OCI-LY7 (cell line): Measurements from ENCODE around the gene CRX. TPM values are rescaled to one million over a fixed set of nuclear protein-coding genes. Genes with fewer than 3 reads are reported as not detected.
"Not testable (repeated sequence)": the region's sequence is repeated elsewhere in the genome, so short reads cannot be mapped to it uniquely, and the experiment has no call there.

Source experiments
- BruUV-seq: library from RNA; stranded (reverse); fragments of 400-500 nt; replicated peaks from 2 replicates; lab custom pipeline; 2021; lab: Mats Ljungman, UMichigan
- CTCF ChIA-PET: fragments of 300-600 bp; sonication (Branson Sonifier 250); formaldehyde crosslinking; loops from one replicate; lab custom pipeline; 2022; ENCODE audit warnings: antibody characterized with exemption; ENCODE audit not compliant: unreplicated experiment; lab: Charles Lee
- POLR2A ChIA-PET: fragments of 300-600 bp; sonication (Branson Sonifier 250); formaldehyde crosslinking; loops from one replicate; lab custom pipeline; 2022; ENCODE audit warnings: antibody characterized with exemption; lab: Charles Lee
- DNase-seq: peaks from one replicate; pipeline ENCODE4 v3.0.0-alpha.2; 2015; ENCODE audit warnings: low spot score
- H2AFZ ChIP-seq: fragments of 200-600 bp; sonication (generic), shearing (Covaris generic); 2 replicates; pipeline ENCODE4 v1.6.1; 2014; ENCODE audit warnings: mild to moderate bottlenecking, antibody characterized with exemption, low read length, moderate library complexity
- H3K27ac ChIP-seq: fragments of 200-600 bp; sonication (generic); 2 replicates; pipeline ENCODE4 v1.5.1; 2014; ENCODE audit warnings: mixed run types, low read depth, mild to moderate bottlenecking, moderate library complexity, low read length, inconsistent platforms; ENCODE audit not compliant: poor library complexity, severe bottlenecking
- H3K36me3 ChIP-seq: fragments of 200-600 bp; sonication (generic); 2 replicates; pipeline ENCODE4 v1.6.1; 2014; ENCODE audit warnings: mild to moderate bottlenecking, antibody characterized with exemption, low read length, moderate library complexity, mixed read lengths; ENCODE audit not compliant: insufficient read depth
- H3K4me1 ChIP-seq: fragments of 200-600 bp; sonication (generic); 2 replicates; pipeline ENCODE4 v1.5.1; 2014; ENCODE audit warnings: mild to moderate bottlenecking, low read length; ENCODE audit not compliant: insufficient read depth, poor library complexity, severe bottlenecking
- H3K4me2 ChIP-seq: fragments of 200-600 bp; sonication (generic); 2 replicates; pipeline ENCODE4 v1.6.1; 2014; ENCODE audit warnings: mild to moderate bottlenecking, low read length
- H3K4me3 ChIP-seq: fragments of 200-600 bp; sonication (generic); 2 replicates; pipeline ENCODE4 v1.5.1; 2014; ENCODE audit warnings: mild to moderate bottlenecking, low read depth, low read length; ENCODE audit not compliant: poor library complexity, severe bottlenecking
- H3K79me2 ChIP-seq: fragments of 200-600 bp; sonication (generic); 2 replicates; pipeline ENCODE4 v1.6.1; 2016; ENCODE audit warnings: low read depth, mild to moderate bottlenecking, low read length, moderate library complexity, mixed read lengths; ENCODE audit not compliant: insufficient read depth
- H3K9me2 ChIP-seq: fragments of 200-600 bp; sonication (generic); 2 replicates; pipeline ENCODE4 v1.6.1; 2016; ENCODE audit warnings: mild to moderate bottlenecking, low read length, mixed read lengths; ENCODE audit not compliant: insufficient read depth
- H3K9me3 ChIP-seq: fragments of 200-600 bp; sonication (generic); 2 replicates; pipeline ENCODE4 v1.6.1; 2014; ENCODE audit warnings: mild to moderate bottlenecking, mixed run types, low read length, mixed read lengths
- H4K20me1 ChIP-seq: fragments of 200-600 bp; sonication (generic); 2 replicates; pipeline ENCODE4 v1.6.1; 2014; ENCODE audit warnings: mild to moderate bottlenecking, antibody characterized with exemption, low read length, moderate library complexity, mixed read lengths; ENCODE audit not compliant: insufficient read depth
- EZH2phosphoT487 ChIP-seq: fragments of 200-600 bp; sonication (generic); IDR thresholded peaks from 2 replicates; pipeline ENCODE4 v1.6.1; 2018; ENCODE audit warnings: low read depth, borderline replicate concordance, mild to moderate bottlenecking, mixed run types, antibody characterized with exemption, low read length, moderate library complexity, mixed read lengths
- intact Hi-C: fragments of 100-400 bp; cut with micrococcal nuclease; formaldehyde crosslinking; loops from one replicate; pipeline ENCODE4 v1.10.0; 2022; ENCODE audit not compliant: unreplicated experiment
- total RNA-seq, 2 experiments: library from RNA; depleted of rRNA in 1 of 2; stranded (reverse); fragments of >200 nt in 1 of 2; shearing (Covaris generic) in 1 of 2; gene quantifications; 2 replicates each; pipeline ENCODE4 v1.2.3, GENCODE V29; 2014 to 2022
- TF ChIP-seq, protein P1 (sequence below): fragments of 200-600 bp; sonication (generic); conservative IDR thresholded peaks from 2 replicates; pipeline ENCODE4 v1.5.1; 2014; ENCODE audit warnings: mild to moderate bottlenecking, antibody characterized with exemption, low read length, moderate library complexity, mixed read lengths

The CRX gene
- total RNA-seq, 2 experiments from 2014 or later: not detected

DNA sequence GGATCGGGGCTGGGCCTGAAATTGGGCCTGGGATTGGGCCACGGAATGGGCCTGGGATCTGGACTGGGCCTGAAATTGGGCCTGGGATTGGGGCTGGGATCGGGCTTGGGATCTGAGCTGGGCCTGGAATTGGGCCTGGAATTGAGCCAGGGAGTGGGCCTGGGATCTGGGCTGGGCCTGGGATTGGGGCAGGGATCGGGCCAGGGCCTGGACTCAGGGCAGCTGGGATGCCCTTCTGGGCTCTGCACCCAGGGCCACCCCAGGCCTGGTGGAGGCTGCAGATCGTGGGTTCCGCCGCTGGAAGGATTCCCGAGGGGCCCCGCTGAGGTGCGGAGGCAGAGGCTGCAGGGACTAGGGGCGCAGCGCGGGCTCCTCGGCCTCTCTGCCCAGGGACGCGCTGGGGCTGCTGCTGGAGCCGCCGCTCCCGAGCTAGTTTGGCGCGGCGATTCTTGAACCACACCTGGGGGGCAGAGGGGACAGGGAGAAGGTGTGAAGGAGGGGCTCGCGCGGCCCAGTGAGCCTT is 19.2 kb upstream of the CRX start:
- Histone ChIP-seq H3K9me3 (no peaks in the 10 kb centered on the region), H3K79me2 (no peaks in the 10 kb centered on the region), H3K4me2 (no peak overlapping the region), H3K4me3 (no peak overlapping the region), H3K27ac (no peak overlapping the region), H3K9me2 (no peaks in the 10 kb centered on the region), H3K36me3 (no peaks in the 10 kb centered on the region), H2AFZ (no peak overlapping the region), H3K4me1 (no peaks in the 10 kb centered on the region), H4K20me1 (no peaks in the 10 kb centered on the region)
- ChIA-PET POLR2A (no interaction called here), CTCF (no interaction called here)
- BruUV-seq: no TSS peak
- no peak for DNase-seq
- intact Hi-C loops: no loop called here
- TF ChIP-seq EZH2phosphoT487: no peak
- TF ChIP-seq, protein P1, sequence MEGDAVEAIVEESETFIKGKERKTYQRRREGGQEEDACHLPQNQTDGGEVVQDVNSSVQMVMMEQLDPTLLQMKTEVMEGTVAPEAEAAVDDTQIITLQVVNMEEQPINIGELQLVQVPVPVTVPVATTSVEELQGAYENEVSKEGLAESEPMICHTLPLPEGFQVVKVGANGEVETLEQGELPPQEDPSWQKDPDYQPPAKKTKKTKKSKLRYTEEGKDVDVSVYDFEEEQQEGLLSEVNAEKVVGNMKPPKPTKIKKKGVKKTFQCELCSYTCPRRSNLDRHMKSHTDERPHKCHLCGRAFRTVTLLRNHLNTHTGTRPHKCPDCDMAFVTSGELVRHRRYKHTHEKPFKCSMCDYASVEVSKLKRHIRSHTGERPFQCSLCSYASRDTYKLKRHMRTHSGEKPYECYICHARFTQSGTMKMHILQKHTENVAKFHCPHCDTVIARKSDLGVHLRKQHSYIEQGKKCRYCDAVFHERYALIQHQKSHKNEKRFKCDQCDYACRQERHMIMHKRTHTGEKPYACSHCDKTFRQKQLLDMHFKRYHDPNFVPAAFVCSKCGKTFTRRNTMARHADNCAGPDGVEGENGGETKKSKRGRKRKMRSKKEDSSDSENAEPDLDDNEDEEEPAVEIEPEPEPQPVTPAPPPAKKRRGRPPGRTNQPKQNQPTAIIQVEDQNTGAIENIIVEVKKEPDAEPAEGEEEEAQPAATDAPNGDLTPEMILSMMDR: no peak

DNA sequence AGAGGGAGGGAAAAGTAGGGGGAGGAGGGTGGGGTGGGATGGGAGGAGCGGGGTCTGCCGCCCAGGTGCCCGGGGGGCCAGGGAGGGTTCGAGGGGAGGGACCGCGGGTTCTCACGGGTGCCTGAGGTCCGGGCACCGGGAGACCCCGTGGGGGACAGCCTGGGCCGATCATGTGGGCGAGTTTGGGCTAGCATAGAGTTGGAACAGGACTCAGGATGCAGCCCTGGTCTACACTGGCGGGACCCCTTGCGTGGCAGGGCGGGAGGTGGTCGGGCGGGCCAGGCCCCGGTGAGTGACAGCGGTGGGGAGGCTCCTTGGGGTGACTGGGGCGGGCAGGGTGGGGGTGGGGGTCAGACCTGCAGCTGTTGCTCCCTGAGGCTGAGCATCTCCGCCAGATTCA is 18.6 kb upstream of the CRX start:
- H4K20me1 ChIP-seq, DNase-seq, BruUV-seq, H3K9me3 ChIP-seq, H3K4me2 ChIP-seq, H3K36me3 ChIP-seq, H3K27ac ChIP-seq, H3K79me2 ChIP-seq, H2AFZ ChIP-seq, H3K4me3 ChIP-seq, CTCF ChIA-PET, H3K9me2 ChIP-seq, H3K4me1 ChIP-seq, POLR2A ChIA-PET, intact Hi-C loops: not testable (repeated sequence)

DNA sequence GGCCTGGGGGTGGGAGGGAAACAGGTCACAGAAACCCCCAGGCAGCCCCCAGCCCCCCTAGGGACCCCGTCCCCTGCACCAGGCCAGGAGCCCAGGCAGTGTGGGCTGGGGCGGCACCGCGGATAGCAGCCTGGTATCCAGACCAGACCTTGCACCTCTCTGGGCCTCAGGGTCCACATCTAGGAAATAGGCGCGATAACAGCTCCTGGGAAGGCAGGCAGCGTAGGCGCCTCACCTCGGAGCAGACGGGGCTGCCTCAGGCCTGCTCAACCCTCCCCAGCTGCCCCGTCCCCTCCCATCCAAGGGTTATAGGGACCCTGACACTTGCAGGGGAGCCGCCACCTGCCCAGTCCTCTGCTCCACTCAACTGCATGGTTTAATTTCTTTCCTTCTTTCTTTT is 18.1 kb upstream of the CRX start:
- POLR2A ChIA-PET, H3K36me3 ChIP-seq, H3K4me1 ChIP-seq, H3K9me2 ChIP-seq, CTCF ChIA-PET, H3K4me2 ChIP-seq, H3K9me3 ChIP-seq, H3K4me3 ChIP-seq, DNase-seq, H2AFZ ChIP-seq, BruUV-seq, H3K27ac ChIP-seq, H4K20me1 ChIP-seq, H3K79me2 ChIP-seq, intact Hi-C loops: not testable (repeated sequence)

DNA sequence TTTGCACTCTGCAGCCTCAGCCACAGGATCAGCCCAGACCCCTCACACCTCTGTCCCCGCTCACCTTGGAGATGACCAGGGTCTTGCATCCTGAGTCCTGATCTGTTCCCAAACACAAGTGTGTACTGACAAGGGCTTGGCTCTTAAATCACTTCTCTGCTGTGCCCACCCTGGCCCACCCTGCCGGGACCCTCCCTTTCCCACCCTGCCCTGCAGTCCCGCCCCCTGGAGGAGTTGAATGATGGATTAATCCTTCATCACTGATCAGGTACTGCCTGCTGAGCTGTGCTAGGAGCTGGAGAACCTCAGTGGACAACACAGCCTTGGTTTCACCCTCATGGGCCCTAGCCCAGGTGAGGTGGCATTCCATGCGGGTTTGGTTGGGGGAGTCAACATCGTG is 17.3 kb upstream of the CRX start, which contains the start of gene TPRX1:
Gene TPRX1, minus strand, starts transcription at position 101 of the 400 bp plus-strand sequence. Its CDS starts 12 bp downstream, at position 89.
- DNase-seq, H3K4me1 ChIP-seq, H3K36me3 ChIP-seq, BruUV-seq, H3K79me2 ChIP-seq, H3K9me3 ChIP-seq, H4K20me1 ChIP-seq, H3K4me3 ChIP-seq, H3K9me2 ChIP-seq, H3K27ac ChIP-seq, H2AFZ ChIP-seq, CTCF ChIA-PET, H3K4me2 ChIP-seq, intact Hi-C loops, POLR2A ChIA-PET: not testable (repeated sequence)
